ENCODE results near the gene AMD1. TPM values are rescaled to one million over a fixed set of nuclear protein-coding genes. Genes with fewer than 3 reads are reported as not detected.
"Not testable (repeated sequence)": the region's sequence is repeated elsewhere in the genome, so short reads cannot be mapped to it uniquely, and the experiment has no call there.

AMD1 gene
- total RNA-seq, 4 donors from 2014 or later = 33.5 to 57.1 (median 45.1) TPM

GRCh38 chr6:110833831-110834230 lies 40.8 kb upstream of the AMD1 start:
- Histone ChIP-seq H3K27ac (no peak overlapping the region), H3K36me3 (no peaks in the 10 kb centered on the region), H3K4me1 (no peaks in the 10 kb centered on the region), H3K27me3 (no peaks in the 10 kb centered on the region), H3K4me3 (no peak overlapping the region), H3K9me3 (no peaks in the 10 kb centered on the region)
- TF ChIP-seq, protein P1, sequence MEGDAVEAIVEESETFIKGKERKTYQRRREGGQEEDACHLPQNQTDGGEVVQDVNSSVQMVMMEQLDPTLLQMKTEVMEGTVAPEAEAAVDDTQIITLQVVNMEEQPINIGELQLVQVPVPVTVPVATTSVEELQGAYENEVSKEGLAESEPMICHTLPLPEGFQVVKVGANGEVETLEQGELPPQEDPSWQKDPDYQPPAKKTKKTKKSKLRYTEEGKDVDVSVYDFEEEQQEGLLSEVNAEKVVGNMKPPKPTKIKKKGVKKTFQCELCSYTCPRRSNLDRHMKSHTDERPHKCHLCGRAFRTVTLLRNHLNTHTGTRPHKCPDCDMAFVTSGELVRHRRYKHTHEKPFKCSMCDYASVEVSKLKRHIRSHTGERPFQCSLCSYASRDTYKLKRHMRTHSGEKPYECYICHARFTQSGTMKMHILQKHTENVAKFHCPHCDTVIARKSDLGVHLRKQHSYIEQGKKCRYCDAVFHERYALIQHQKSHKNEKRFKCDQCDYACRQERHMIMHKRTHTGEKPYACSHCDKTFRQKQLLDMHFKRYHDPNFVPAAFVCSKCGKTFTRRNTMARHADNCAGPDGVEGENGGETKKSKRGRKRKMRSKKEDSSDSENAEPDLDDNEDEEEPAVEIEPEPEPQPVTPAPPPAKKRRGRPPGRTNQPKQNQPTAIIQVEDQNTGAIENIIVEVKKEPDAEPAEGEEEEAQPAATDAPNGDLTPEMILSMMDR (IDR thresholded peaks at IDR 0.05 in 4 of 5, conservative IDR thresholded peaks at IDR 0.05 in 1 of 5) = no peak
- TF ChIP-seq POLR2A (IDR thresholded peaks at IDR 0.05) = no peak
- in situ Hi-C loops (cut with MboI; ENCODE audit: low sequenced_read_pairs in 4 of 4) = no loop called here
- ATAC-seq (no peak), DNase-seq (no peak)
- intact Hi-C loops (cut with DNase I; ENCODE audit: low total_unique reads) = no loop called here

DNA sequence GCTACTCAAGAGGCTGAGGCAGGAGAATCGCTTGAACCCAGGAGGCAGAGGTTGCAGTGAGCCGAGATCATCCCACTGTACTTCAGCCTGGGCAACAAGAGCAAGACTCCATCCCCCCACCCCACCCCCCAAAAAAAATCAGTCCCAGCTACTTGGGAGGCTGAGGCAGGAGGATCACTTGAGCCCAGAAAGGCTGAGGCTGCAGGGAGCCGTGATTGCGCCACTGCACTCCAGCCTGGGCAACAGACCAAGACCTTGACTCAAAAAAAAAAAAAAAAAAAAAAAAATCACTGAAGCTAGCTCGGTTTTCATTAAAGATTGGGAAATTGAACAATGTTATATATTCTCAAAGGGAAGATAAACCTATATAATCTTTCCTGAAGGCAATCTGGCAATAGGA lies 38.8 kb upstream of the AMD1 start:
- H3K36me3 ChIP-seq; H3K9me3 ChIP-seq; ATAC-seq; H3K27me3 ChIP-seq; intact Hi-C loops (cut with DNase I; ENCODE audit: low total_unique reads); H3K27ac ChIP-seq; H3K4me3 ChIP-seq; DNase-seq; in situ Hi-C loops (cut with MboI; ENCODE audit: low sequenced_read_pairs in 4 of 4); H3K4me1 ChIP-seq: not testable (repeated sequence)

GRCh38 chr6:110841266-110841665 lies 33.3 kb upstream of the AMD1 start:
- ATAC-seq (no peak), DNase-seq (no peak)
- no peak for TF ChIP-seq POLR2A (IDR thresholded peaks at IDR 0.05)
- TF ChIP-seq, protein P1 (IDR thresholded peaks at IDR 0.05 in 4 of 5, conservative IDR thresholded peaks at IDR 0.05 in 1 of 5) = no peak
- Histone ChIP-seq H3K27me3 (no peaks in the 10 kb centered on the region), H3K9me3 (no peaks in the 10 kb centered on the region), H3K27ac (no peak overlapping the region), H3K36me3 (no peaks in the 10 kb centered on the region), H3K4me3 (no peak overlapping the region), H3K4me1 (no peaks in the 10 kb centered on the region)
- in situ Hi-C loops (cut with MboI; ENCODE audit: low sequenced_read_pairs in 4 of 4) (no loop called here), intact Hi-C loops (cut with DNase I; ENCODE audit: low total_unique reads) (no loop called here)

DNA sequence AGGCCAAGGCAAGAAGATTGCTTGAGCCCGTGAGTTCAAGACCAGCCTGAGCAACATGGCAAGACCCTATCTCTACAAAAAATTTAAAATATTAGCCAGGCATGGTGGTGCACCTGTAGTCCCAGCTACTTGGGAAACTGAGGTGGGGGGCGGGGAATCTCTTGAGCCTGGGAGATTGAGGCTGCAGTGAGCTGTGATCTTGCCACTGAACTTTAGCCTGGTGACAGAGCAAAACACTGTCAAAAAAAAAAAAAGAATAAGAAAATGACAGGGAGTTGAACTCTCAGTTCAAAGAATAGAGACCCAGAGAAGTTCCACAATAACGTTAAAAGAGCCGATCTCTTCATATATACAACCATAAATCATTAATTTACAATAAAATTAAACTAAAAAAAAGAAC lies 24.8 kb upstream of the AMD1 start:
- H3K27ac ChIP-seq = no peak overlapping the region
- intact Hi-C loops (cut with DNase I; ENCODE audit: low total_unique reads) (no loop called here), in situ Hi-C loops (cut with MboI; ENCODE audit: low sequenced_read_pairs in 4 of 4) (no loop called here)
- H3K36me3 ChIP-seq = no peaks in the 10 kb centered on the region
- TF ChIP-seq POLR2A (IDR thresholded peaks at IDR 0.05) = no peak
- TF ChIP-seq, protein P1 (IDR thresholded peaks at IDR 0.05 in 4 of 5, conservative IDR thresholded peaks at IDR 0.05 in 1 of 5) = no peak
- no peak overlapping the region for H3K4me3 ChIP-seq
- ATAC-seq (no peak), DNase-seq (no peak)
- no peaks in the 10 kb centered on the region for H3K27me3 ChIP-seq
- no peaks in the 10 kb centered on the region for H3K4me1 ChIP-seq
- no peaks in the 10 kb centered on the region for H3K9me3 ChIP-seq

DNA sequence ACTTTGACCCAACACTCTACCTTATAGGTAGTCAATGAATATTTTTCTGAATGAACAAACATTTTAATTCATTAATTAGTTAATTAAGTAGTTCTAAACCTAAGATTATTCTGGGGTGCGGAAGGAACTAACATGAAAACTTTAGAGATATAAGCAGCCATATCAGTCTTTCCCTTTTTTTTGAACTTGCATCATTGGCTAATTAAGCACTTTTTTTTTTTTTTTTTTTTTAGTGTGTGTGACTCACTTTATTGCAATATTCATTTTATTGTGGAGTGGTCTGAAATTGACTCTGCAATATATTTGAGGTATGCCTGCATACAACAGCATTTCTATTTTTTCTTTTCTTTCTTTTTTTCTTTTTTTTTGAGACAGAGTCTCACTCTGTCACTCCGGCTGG lies 21.8 kb upstream of the AMD1 start:
- DNase-seq (no peak), ATAC-seq (no peak)
- H3K4me1 ChIP-seq = no peaks in the 10 kb centered on the region
- no peaks in the 10 kb centered on the region for H3K27me3 ChIP-seq
- no peak overlapping the region for H3K27ac ChIP-seq
- in situ Hi-C loops (cut with MboI; ENCODE audit: low sequenced_read_pairs in 4 of 4) (no loop called here), intact Hi-C loops (cut with DNase I; ENCODE audit: low total_unique reads) (no loop called here)
- H3K36me3 ChIP-seq = no peaks in the 10 kb centered on the region
- no peak for TF ChIP-seq POLR2A (IDR thresholded peaks at IDR 0.05)
- TF ChIP-seq, protein P1 (IDR thresholded peaks at IDR 0.05 in 4 of 5, conservative IDR thresholded peaks at IDR 0.05 in 1 of 5) = no peak
- no peaks in the 10 kb centered on the region for H3K9me3 ChIP-seq
- H3K4me3 ChIP-seq = no peak overlapping the region
